ENCODE data around the gene GRN.
A peak's percentile ranks its signal among the peaks of the same experiment; 100 is the strongest.
"Not testable (repeated sequence)": the region's sequence is repeated elsewhere in the genome, so short reads cannot be mapped to it uniquely, and the experiment has no call there.

Gene GRN

GRCh38 chr17:44383363-44383762 is 38.3 kb downstream of the GRN start:
- no peak for DNase-seq (ENCODE audit: low spot score)

DNA sequence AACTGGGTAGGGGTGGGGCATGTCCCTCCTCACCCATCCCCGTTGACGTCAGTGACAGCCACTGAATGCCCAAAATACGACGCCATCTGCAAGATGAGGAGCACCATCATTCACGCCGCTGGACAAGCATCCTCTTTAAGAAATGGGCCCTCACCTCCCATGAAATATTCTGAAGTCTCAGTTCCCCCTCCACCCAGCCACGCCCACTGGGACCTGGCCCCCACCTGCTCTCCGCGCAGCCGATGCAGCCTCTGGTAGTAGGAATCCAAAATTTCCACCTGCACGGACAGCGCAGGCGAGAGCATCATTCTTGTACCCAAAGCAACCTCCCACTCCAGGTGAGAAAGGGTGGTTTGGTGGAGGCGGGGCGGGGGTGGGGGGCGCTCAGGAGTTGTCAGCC is 38.8 kb downstream of the GRN start:
- no peak for DNase-seq (ENCODE audit: low spot score)

- DNase-seq (ENCODE audit: low spot score), result no peak
These were observed 39.2 kb downstream of the GRN start for GRCh38 chr17:44384281-44384822.

DNA sequence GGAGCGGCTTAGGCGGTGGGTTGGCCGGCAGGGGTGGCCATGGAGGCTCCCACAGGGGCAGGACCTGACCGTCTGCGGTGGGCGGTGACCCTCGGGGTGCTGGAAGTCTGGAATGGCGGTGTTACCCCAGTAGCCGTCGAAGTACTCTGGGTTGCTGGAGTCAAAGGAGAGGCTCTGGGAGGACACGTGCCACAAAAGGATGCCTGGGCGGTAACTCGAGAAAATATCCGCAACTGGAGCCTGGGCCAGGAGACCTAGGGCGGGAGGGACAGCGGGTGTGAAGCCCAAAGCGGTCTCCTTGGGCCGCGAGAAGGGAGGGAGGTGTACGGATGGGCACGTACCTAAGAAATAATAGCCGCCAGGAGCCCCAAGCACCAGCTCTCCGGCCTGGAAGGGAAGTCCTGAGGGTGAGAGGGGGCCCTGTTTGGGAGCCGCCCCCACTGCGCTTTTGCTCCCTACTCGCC is 39.8 kb downstream of the GRN start:
- no peak for DNase-seq (ENCODE audit: low spot score)

- DNase-seq (ENCODE audit: low spot score), result peak; percentile 64
These were observed 40.4 kb downstream of the GRN start for GRCh38 chr17:44385287-44386181.

DNA sequence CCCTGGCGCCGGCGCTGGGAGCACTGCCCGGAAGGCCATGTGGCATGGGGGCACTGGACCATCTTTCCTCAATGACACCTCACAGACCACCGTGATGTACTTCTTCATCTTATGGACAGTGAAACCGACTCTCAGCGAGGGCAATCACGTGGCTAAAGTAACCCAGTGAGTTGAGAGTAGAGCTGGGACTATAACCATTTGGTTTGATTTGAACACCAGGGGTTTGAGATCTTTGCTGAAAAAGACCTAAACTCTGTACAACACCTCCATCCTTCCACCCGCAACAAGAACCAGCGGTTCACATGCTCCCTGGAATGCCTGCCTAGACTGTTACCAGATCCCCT is 41.1 kb downstream of the GRN start:
- DNase-seq (ENCODE audit: low spot score), result no peak

- DNase-seq (ENCODE audit: low spot score), result no peak
These were observed 42.7 kb downstream of the GRN start for GRCh38 chr17:44387804-44388203.

GRCh38 chr17:44389281-44389680 is 44.2 kb downstream of the GRN start, which contains the start of gene ITGA2B:
Gene ITGA2B, minus strand, starts transcription at chr17:44389649. Its CDS starts 176 bp downstream, at chr17:44389473.
- DNase-seq (ENCODE audit: low spot score), result no peak

DNA sequence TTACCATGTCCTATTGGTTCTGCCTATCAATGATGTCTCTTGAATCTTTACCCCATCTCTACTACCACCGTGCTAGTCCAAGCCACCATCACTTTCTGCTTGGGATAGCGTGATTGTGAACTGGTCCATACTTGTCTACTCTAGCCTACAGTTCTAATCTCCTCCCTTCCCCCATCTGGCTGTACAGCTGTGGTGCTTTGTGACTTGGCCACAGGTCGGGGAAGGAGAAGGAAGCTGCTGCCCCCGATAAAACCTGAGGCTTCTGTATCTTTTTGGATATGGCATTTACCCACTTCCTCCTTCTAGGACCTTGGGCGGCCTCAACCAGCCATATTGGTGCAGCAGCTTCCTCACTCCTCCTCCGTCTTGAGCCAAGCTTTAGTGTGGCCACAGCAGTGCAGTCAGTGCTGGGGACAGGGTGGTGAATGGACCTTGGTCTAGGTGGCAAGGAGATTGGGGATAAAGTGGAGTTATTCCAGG is 44.7 kb downstream of the GRN start:
- DNase-seq (ENCODE audit: low spot score), result no peak

- no peak for DNase-seq (ENCODE audit: low spot score)
These were observed 45.3 kb downstream of the GRN start for GRCh38 chr17:44390250-44390870.

GRCh38 chr17:44394112-44394511 is 49.0 kb downstream of the GRN start:
- not testable (repeated sequence) for DNase-seq (ENCODE audit: low spot score)

DNA sequence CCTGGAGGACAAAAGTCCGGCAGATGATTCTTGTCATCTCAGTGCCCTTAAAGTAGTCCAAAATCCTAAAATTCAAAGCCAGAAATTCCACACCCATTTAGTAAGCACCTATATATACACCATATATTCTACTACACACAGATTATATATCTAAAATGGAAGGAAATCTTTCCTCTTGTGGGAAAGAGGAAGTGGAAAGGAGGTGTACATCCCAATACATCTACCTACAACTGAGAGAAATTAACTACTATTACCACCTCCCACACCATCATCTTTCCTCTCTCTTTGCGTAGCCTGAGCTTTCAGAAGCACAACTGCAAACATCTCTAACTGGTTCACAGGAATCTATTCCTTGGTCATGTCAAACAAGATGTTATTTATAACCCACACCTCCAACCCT is 49.7 kb downstream of the GRN start:
- no peak for DNase-seq (ENCODE audit: low spot score)

DNA sequence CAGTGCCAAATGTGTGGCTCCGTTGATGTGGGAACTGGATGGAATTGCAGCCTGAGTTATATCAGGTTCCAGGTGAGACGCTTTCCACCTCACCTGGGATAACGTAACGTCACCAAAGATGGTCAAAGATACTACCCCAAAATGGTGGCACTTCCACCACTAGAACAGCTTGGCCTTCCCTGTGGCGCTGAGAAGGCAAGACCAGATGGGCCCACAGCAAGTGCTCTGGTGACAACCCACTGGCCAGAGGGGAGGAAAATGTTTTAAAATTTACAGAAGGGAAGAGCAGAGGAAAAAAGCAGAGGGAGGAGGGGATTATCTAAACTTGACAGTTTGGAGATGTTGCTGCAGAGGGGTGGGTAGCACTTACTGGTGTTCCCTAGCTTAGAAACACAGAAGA is 51.8 kb downstream of the GRN start:
- peak; percentile 58 for DNase-seq (ENCODE audit: low spot score)

- no peak for DNase-seq (ENCODE audit: low spot score)
These were observed 52.7 kb downstream of the GRN start for GRCh38 chr17:44397479-44398440.

DNA sequence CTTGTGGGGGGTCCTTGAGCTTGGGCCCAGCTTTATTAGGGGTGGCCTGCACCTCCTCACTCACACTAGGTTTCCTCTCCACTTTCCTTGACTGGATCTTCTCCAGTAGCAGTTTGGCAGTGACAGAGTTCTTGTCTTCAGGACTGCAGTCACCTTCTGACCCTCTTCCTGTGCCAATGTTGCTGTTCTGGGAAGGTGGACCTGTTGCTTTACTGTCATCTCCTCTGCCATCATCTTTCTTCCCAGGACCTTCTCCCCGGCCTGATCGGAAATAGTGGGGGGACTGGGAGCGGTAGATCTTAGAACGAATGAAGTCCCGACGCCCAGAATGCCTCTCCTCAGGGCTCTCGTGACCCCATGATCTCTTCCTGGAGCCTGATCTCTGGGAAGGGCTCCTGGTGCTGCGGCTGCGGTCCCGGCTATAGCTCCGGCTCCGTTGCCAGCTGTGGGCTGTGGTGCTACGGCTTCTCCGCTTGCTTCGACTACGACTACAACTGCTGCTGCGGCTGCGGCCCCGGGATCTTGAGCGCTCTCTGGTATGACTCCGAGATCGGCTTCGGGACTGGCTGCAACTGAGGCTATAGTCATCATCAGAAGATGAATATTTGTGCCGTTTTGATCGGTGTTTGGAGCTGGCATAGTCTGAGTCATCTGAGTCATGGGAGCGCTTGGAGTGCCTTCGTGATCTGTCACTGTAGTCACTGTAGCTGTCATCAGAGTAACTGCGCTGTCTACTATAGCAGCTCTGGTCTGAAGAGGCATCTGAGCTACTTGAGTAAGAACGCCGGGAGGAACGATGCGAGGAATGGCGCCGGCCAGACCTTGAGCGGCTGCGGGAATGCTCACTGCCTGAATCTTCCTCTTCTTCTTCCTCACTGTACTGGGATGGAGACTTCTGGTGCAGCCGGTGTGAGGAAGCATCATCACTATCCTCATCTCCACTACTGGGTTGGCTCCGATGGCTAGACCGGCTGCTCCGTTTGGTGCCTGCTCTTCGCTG is 53.9 kb downstream of the GRN start:
- DNase-seq (ENCODE audit: low spot score), result no peak

DNA sequence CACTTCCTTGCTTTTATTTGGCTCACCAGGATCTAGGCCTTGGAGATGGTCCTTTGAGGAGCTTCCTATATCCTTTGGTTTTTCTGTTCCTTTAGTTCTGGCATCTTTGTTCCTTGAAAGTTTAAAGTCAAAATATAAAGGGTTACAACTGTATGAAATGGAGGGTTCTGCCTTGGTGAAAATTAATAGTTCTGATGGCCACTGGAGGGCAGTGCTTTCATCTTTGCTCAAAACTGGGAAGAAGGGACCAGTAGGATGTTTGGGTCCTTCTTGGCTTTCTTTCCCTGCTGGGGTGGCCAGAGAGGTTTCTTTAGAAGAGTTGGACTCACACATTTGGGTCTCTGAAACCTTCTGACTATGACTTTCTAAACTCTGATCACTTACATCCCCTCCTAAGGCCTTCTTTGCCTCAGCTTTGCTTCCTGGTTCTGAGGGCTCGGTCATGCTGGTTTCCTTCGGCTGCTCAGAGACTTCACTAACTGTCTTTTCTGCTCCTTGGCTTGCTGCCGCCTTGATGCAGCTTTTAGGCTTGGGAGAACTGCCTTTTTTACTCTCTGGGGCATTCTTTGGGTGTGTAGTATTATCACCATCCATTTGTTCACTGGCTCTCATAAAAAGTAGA is 55.2 kb downstream of the GRN start:
- peak; percentile 58 for DNase-seq (ENCODE audit: low spot score)

All from cerebellar cortex (tissue), 1 donor.